Large intestine (tissue), 3 donors: ENCODE results near the gene HIVEP3. TPM values are rescaled to one million over a fixed set of nuclear protein-coding genes. Genes with fewer than 3 reads are reported as not detected.

Experiments used
- DNase-seq, 2 donors: peaks; one replicate each; pipeline versions ENCODE4 v3.0.0 to v3.0.0-alpha.2; 2013
- H3K27ac ChIP-seq: one replicate; pipeline ENCODE4 v1.5.1; 2013; ENCODE audit warnings: low read length
- H3K27me3 ChIP-seq: 2 replicates; pipeline ENCODE4 v1.6.1; 2013; ENCODE audit warnings: low read length; ENCODE audit not compliant: control insufficient read depth, insufficient read depth
- H3K36me3 ChIP-seq: 2 replicates; pipeline ENCODE4 v1.6.1; 2013; ENCODE audit warnings: low read length; ENCODE audit not compliant: control insufficient read depth, insufficient read depth
- H3K4me1 ChIP-seq: one replicate; pipeline ENCODE4 v1.6.1; 2013; ENCODE audit warnings: low read length; ENCODE audit not compliant: control insufficient read depth, insufficient read depth
- H3K4me3 ChIP-seq: one replicate; pipeline ENCODE4 v1.5.1; 2013; ENCODE audit warnings: low read length
- H3K9me3 ChIP-seq: one replicate; pipeline ENCODE4 v1.6.1; 2013; ENCODE audit warnings: mild to moderate bottlenecking, low read depth, low read length, moderate library complexity; ENCODE audit not compliant: control insufficient read depth
- WGBS: methylation state at CpG from one replicate; pipeline ENCODE4 v1.1.5; 2013; ENCODE audit warnings: low lambda C conversion rate; ENCODE audit not compliant: insufficient coverage; 5-methylcytosine and 5-hydroxymethylcytosine counted together
- polyA plus RNA-seq: library from polyadenylated mRNA; unstranded; fragments of 120-200 nt; gene quantifications from one replicate; pipeline ENCODE4 v1.2.1, GENCODE V29; 2013

HIVEP3 gene
- polyA plus RNA-seq, 1 donor: 2.6 TPM

- Histone ChIP-seq H3K4me3 (no peak overlapping the region), H3K27ac (no peak overlapping the region), H3K4me1 (no peaks in the 10 kb centered on the region), H3K36me3 (no peaks in the 10 kb centered on the region), H3K9me3 (no peaks in the 10 kb centered on the region), H3K27me3 (no peaks in the 10 kb centered on the region)
- WGBS: no CpG with 5 or more reads among the region's 8 CpGs
- DNase-seq: no peak
Measured at GRCh38 chr1:41805771-41806471, 112.8 kb downstream of the HIVEP3 start.

- Histone ChIP-seq H3K4me3 (no peak overlapping the region), H3K27ac (no peak overlapping the region), H3K4me1 (no peaks in the 10 kb centered on the region), H3K36me3 (no peaks in the 10 kb centered on the region), H3K9me3 (no peaks in the 10 kb centered on the region), H3K27me3 (no peaks in the 10 kb centered on the region)
- DNase-seq: no peak
- 100% methylated on average over 1 of the region's 5 CpGs for WGBS
Measured at GRCh38 chr1:41804176-41804575, 114.5 kb downstream of the HIVEP3 start.

GRCh38 chr1:41803656-41804055 is 115.1 kb downstream of the HIVEP3 start:
- H3K27ac ChIP-seq: no peak overlapping the region
- no peaks in the 10 kb centered on the region for H3K4me1 ChIP-seq
- 92% methylated on average over 2 of the region's 4 CpGs for WGBS
- no peaks in the 10 kb centered on the region for H3K36me3 ChIP-seq
- no peak for DNase-seq
- H3K9me3 ChIP-seq: no peaks in the 10 kb centered on the region
- H3K27me3 ChIP-seq: no peaks in the 10 kb centered on the region
- H3K4me3 ChIP-seq: no peak overlapping the region

DNA sequence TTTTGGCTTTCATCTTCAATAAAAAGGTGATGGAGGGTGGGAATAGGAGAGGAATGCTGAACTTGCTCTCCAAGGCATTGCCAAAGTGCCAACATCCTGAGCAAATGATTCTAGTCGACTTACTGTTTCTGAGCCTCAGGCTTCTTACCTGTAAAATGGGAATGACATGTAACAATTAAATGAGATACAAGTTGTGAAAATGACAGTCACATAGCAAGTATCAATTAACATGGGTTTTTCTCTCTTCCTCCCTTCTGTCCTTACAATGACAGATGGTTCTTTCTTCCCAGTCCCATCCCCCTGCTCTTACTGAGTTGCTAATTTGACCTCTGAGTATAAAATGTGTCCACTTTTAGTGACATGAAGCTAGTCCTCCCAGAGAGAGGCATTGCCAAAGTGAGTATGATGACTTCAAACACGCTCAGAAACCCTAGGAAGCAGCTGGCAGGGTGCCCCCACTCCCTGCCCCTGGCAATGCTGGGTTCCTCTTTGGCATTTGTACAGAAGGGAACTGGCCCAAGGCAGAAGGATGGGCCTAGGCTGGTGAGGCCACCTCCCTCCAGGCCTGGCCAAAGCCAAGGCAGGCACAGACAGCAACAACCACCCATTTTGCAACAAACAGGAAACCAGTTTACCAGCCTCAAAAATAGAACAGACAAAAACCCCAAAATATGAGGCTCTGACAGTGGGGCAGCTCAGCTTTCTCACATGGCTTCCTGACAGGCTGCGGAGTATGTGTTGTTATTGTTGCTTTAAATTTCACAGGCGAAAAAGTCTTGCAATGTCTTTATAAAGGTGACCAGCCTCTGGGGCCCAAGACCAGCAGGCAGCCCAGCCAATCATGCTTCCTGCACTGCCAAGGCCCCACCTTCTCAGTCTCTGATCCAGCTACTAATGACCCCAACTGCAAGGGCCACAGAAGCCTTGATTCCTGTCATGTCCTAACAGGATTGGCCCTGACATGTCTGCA is 115.9 kb downstream of the HIVEP3 start:
- DNase-seq: no peak

DNA sequence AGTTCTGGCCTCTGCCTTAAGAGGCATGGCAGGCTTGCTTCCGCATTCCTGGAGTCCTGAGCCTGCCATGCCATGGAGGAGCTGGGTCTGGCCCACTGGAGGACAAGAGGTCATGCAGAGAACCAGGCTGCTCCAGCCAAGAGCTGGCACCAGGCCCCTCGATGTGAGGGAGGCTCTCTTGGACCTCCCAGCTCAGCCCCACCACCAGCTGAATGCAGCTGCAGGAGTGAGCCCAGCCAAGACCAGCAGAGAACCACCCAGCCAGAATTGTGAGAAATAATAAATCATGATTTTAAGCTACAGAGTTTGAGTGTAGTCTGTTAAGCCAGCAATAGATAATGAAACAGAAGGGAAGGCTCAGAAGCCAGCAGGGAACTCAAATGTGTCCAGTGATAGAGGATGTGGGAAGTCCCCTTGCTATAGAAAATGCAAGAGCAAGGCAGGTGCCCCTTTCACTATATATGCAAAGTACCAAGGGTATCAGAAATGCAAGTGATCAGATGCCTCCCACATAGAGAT is 118.4 kb downstream of the HIVEP3 start:
- H3K36me3 ChIP-seq: no peaks in the 10 kb centered on the region
- no CpG with 5 or more reads among the region's 2 CpGs for WGBS
- no peak overlapping the region for H3K4me3 ChIP-seq
- no peaks in the 10 kb centered on the region for H3K9me3 ChIP-seq
- H3K4me1 ChIP-seq: no peaks in the 10 kb centered on the region
- no peak for DNase-seq
- H3K27me3 ChIP-seq: peaks cover 4% of the 10 kb centered on the region
- H3K27ac ChIP-seq: no peak overlapping the region

More for the DNA sequence above, 115.9 kb downstream of the HIVEP3 start:
- Histone ChIP-seq H3K27me3 (no peaks in the 10 kb centered on the region), H3K9me3 (no peaks in the 10 kb centered on the region), H3K4me1 (no peaks in the 10 kb centered on the region), H3K4me3 (no peak overlapping the region), H3K36me3 (no peaks in the 10 kb centered on the region), H3K27ac (no peak overlapping the region)
- WGBS: no CpG with 5 or more reads among the region's 4 CpGs

DNA sequence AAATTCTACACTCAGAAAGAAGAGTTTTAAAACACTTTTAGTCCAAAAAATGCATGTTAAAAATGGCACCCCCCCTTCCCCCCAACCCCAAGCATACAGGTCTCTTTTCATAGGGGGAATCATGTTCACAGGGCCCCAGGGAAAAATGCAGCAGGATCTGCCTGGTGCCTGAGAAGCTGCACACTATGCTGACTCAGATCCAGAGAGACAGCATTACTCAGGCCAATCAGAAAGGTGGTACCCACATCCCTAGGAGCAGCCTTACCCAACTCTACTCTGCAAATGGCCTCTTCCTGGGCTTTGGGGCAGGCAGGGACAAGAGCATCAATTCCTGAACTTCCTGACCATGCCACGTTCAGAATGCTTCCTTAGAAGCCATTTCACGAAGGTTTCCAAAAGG is 119.0 kb downstream of the HIVEP3 start:
- H3K27me3 ChIP-seq: peaks cover 4% of the 10 kb centered on the region
- no peaks in the 10 kb centered on the region for H3K9me3 ChIP-seq
- H3K36me3 ChIP-seq: no peaks in the 10 kb centered on the region
- no peak overlapping the region for H3K27ac ChIP-seq
- WGBS: no CpG with 5 or more reads among the region's 2 CpGs
- H3K4me1 ChIP-seq: no peaks in the 10 kb centered on the region
- H3K4me3 ChIP-seq: no peak overlapping the region
- DNase-seq: no peak

- 87% methylated on average over 3 of the region's 3 CpGs for WGBS
- DNase-seq: no peak
- no peak overlapping the region for H3K4me3 ChIP-seq
Measured at GRCh38 chr1:41799205-41799604, 119.5 kb downstream of the HIVEP3 start.

DNA sequence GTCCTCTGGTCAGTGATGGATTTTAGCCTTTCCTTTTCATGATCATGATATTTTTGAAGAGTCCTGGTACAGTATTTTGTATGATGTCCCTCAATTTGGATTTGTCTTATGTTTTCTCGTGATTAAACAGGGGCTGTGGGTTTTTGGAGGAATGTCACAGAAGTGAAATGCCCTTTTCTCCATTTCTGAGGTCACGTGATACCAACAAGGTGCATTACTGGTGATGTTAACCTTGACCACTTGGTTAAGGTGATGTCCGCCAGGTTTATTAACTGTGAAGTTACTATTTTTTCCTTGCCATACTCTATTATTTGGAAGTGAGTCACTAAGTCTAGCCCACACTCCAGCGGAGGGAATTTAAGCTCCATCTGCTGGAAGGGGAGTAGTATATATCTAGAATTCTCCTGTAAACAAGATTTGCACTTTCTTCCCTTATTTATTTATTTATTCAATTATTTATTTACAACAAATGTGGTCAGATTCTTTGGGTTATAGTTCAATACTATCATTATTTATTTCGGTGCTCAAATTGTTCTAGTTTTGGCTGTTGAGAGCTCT is 123.4 kb downstream of the HIVEP3 start:
- no peaks in the 10 kb centered on the region for H3K4me1 ChIP-seq
- H3K9me3 ChIP-seq: no peaks in the 10 kb centered on the region
- no peak overlapping the region for H3K4me3 ChIP-seq
- no peaks in the 10 kb centered on the region for H3K36me3 ChIP-seq
- no peak for DNase-seq
- WGBS: 80% methylated on average over 2 of the region's 5 CpGs
- H3K27ac ChIP-seq: no peak overlapping the region
- peaks cover 4% of the 10 kb centered on the region for H3K27me3 ChIP-seq

More at GRCh38 chr1:41799205-41799604, 119.5 kb downstream of the HIVEP3 start:
- no peaks in the 10 kb centered on the region for H3K36me3 ChIP-seq
- no peak overlapping the region for H3K27ac ChIP-seq
- H3K9me3 ChIP-seq: no peaks in the 10 kb centered on the region
- H3K4me1 ChIP-seq: no peaks in the 10 kb centered on the region
- peaks cover 4% of the 10 kb centered on the region for H3K27me3 ChIP-seq

DNA sequence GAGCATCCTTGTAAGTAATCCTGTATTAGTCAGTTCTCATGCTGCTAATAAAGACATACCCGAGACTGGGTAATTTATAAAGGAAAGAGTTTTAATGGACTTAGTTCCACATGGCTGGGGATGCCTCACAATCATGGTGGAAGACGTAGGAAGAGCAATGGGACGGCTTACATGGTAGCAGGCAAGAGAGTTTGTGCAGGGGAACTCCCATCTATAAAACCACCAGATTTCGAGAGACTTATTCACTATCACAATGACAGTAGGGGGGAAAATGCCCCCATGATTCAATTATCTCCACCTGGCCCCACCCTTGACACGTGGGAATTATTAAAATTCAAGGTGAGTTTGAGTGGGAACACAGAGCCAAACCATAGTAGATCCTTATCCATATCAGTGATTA is 124.7 kb downstream of the HIVEP3 start:
- Histone ChIP-seq H3K4me3 (no peak overlapping the region), H3K36me3 (no peaks in the 10 kb centered on the region), H3K4me1 (no peaks in the 10 kb centered on the region), H3K9me3 (no peaks in the 10 kb centered on the region), H3K27ac (no peak overlapping the region), H3K27me3 (peaks cover 4% of the 10 kb centered on the region)
- WGBS: no CpG with 5 or more reads among the region's 5 CpGs
- DNase-seq: no peak

- Histone ChIP-seq H3K36me3 (no peaks in the 10 kb centered on the region), H3K27ac (no peak overlapping the region), H3K27me3 (peaks cover 4% of the 10 kb centered on the region), H3K4me1 (no peaks in the 10 kb centered on the region), H3K9me3 (no peaks in the 10 kb centered on the region), H3K4me3 (no peak overlapping the region)
- no peak for DNase-seq
Measured at GRCh38 chr1:41792485-41792770, 126.3 kb downstream of the HIVEP3 start.
